Measurements from ENCODE around the gene EFS. TPM values are rescaled to one million over a fixed set of nuclear protein-coding genes. Genes with fewer than 3 reads are reported as not detected.
"Not testable (repeated sequence)": the region's sequence is repeated elsewhere in the genome, so short reads cannot be mapped to it uniquely, and the experiment has no call there.

EFS gene
- total RNA-seq, 2 donors from 2014 or later = 69.9 to 96.4 TPM

DNA sequence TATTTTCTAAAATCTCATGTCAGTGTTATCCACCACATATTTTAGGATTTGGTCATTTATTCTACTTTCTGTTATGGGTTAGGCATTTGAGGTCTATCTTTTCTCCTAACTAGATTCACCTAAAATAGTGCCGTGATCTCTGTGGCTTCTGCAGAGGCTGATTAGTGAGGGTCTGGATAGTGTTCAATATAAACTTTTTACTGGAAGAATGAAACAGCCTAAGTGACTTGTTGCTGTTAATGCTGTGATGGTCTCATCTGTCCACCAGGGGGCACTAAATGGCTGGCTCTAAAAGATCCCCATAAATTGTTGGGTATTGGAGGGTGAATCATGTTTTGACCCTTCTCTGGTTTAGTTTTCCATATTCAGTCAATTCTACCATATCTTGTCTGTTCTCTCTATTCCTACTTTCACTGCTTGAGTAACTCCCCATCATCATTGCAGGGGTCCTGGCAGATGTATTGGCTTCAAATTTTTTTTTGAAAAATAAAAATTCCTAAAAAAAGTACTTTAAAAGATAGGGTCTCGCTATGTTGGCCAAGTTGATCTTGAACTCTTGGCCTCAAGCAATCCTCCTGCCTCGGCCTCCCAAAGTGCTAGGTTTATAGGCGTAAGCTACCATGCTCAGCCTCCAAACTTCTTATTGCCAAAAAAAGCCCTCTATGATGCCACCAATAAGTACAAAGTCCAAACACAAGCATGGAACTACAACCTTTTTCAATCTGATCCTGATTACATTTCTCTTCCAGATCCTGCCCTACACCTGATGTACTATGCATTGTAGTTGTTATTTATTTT is 36.8 kb downstream of the EFS start:
- TF ChIP-seq, protein P1, sequence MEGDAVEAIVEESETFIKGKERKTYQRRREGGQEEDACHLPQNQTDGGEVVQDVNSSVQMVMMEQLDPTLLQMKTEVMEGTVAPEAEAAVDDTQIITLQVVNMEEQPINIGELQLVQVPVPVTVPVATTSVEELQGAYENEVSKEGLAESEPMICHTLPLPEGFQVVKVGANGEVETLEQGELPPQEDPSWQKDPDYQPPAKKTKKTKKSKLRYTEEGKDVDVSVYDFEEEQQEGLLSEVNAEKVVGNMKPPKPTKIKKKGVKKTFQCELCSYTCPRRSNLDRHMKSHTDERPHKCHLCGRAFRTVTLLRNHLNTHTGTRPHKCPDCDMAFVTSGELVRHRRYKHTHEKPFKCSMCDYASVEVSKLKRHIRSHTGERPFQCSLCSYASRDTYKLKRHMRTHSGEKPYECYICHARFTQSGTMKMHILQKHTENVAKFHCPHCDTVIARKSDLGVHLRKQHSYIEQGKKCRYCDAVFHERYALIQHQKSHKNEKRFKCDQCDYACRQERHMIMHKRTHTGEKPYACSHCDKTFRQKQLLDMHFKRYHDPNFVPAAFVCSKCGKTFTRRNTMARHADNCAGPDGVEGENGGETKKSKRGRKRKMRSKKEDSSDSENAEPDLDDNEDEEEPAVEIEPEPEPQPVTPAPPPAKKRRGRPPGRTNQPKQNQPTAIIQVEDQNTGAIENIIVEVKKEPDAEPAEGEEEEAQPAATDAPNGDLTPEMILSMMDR (conservative IDR thresholded peaks at IDR 0.05) = peak; percentile 93

GRCh38 chr14:23326491-23327332 is 38.3 kb downstream of the EFS start:
- no peaks in the 10 kb centered on the region for H3K27me3 ChIP-seq (ENCODE audit: control insufficient read depth, insufficient read depth, low read length, poor library complexity, severe bottlenecking)
- H3K9me3 ChIP-seq (ENCODE audit: control insufficient read depth, low read length) = no peaks in the 10 kb centered on the region
- Mint-ChIP-seq H3K27ac (peak overlapping the region; percentile 49), H3K27me3 (ENCODE audit: insufficient read depth) (peaks cover 1% of the 10 kb centered on the region), H3K36me3 (ENCODE audit: low read depth) (peaks cover 39% of the 10 kb centered on the region), H3K4me3 (no peak overlapping the region), H3K4me1 (peaks cover 9% of the 10 kb centered on the region), H3K9me3 (no peaks in the 10 kb centered on the region)
- H3K4me3 ChIP-seq (ENCODE audit: low read length) = no peak overlapping the region
- no peak for DNase-seq
- H3K36me3 ChIP-seq (ENCODE audit: control insufficient read depth, insufficient read depth, low read length) = peaks cover 36% of the 10 kb centered on the region
- WGBS, 2 experiments (ENCODE audit: insufficient coverage in 1 of 2, insufficient read length in 1 of 2) = 91 to 94% methylated on average over 11 to 13 of the region's 13 CpGs
- H3K9ac ChIP-seq (ENCODE audit: extremely low read depth, low read length, poor library complexity, severe bottlenecking) = no peak overlapping the region
- TF ChIP-seq, protein P1 (conservative IDR thresholded peaks at IDR 0.05) = no peak
- peaks cover 4% of the 10 kb centered on the region for H3K4me1 ChIP-seq (ENCODE audit: control insufficient read depth, insufficient read depth, low read length)
- H3K27ac ChIP-seq (ENCODE audit: low read depth, low read length) = no peak overlapping the region

More for the DNA sequence above, 36.8 kb downstream of the EFS start:
- Histone ChIP-seq H3K27me3 (ENCODE audit: control insufficient read depth, insufficient read depth, low read length, poor library complexity, severe bottlenecking) (no peaks in the 10 kb centered on the region), H3K9me3 (ENCODE audit: control insufficient read depth, low read length) (no peaks in the 10 kb centered on the region), H3K4me3 (ENCODE audit: low read length) (no peak overlapping the region), H3K4me1 (ENCODE audit: control insufficient read depth, insufficient read depth, low read length) (peaks cover 4% of the 10 kb centered on the region), H3K27ac (ENCODE audit: low read depth, low read length) (no peak overlapping the region), H3K9ac (ENCODE audit: extremely low read depth, low read length, poor library complexity, severe bottlenecking) (no peak overlapping the region), H3K36me3 (ENCODE audit: control insufficient read depth, insufficient read depth, low read length) (peaks cover 31% of the 10 kb centered on the region)
- no peak overlapping the region for H3K4me3 Mint-ChIP-seq
- peaks cover 4% of the 10 kb centered on the region for H3K4me1 Mint-ChIP-seq
- 61 to 75% methylated on average over 3 to 4 of the region's 4 CpGs for WGBS, 2 experiments (ENCODE audit: insufficient coverage in 1 of 2, insufficient read length in 1 of 2)
- DNase-seq = peak; percentile 84
- no peak overlapping the region for H3K27ac Mint-ChIP-seq
- no peaks in the 10 kb centered on the region for H3K9me3 Mint-ChIP-seq
- H3K36me3 Mint-ChIP-seq (ENCODE audit: low read depth) = peaks cover 30% of the 10 kb centered on the region
- peaks cover 1% of the 10 kb centered on the region for H3K27me3 Mint-ChIP-seq (ENCODE audit: insufficient read depth)

GRCh38 chr14:23325746-23326145 is 39.2 kb downstream of the EFS start:
- H3K27me3 Mint-ChIP-seq (ENCODE audit: insufficient read depth); H3K4me1 ChIP-seq (ENCODE audit: control insufficient read depth, insufficient read depth, low read length); DNase-seq; H3K27ac Mint-ChIP-seq; H3K4me3 Mint-ChIP-seq; H3K9me3 ChIP-seq (ENCODE audit: control insufficient read depth, low read length); H3K9me3 Mint-ChIP-seq; H3K27ac ChIP-seq (ENCODE audit: low read depth, low read length); H3K4me1 Mint-ChIP-seq; H3K27me3 ChIP-seq (ENCODE audit: control insufficient read depth, insufficient read depth, low read length, poor library complexity, severe bottlenecking); H3K9ac ChIP-seq (ENCODE audit: extremely low read depth, low read length, poor library complexity, severe bottlenecking); H3K4me3 ChIP-seq (ENCODE audit: low read length): not testable (repeated sequence)
- H3K36me3 Mint-ChIP-seq (ENCODE audit: low read depth) = peaks cover 39% of the 10 kb centered on the region
- WGBS, 2 experiments (ENCODE audit: insufficient coverage in 1 of 2, insufficient read length in 1 of 2) = 90% methylated on average over 5 of the region's 5 CpGs; no CpG with 5 or more reads in 1 of the 2 experiments
- H3K36me3 ChIP-seq (ENCODE audit: control insufficient read depth, insufficient read depth, low read length) = peaks cover 36% of the 10 kb centered on the region
